Measurements from ENCODE around the gene HEPHL1.
"Not testable (repeated sequence)": the region's sequence is repeated elsewhere in the genome, so short reads cannot be mapped to it uniquely, and the experiment has no call there.

The HEPHL1 gene

GRCh38 chr11:94151903-94152677, 130.9 kb downstream of the HEPHL1 start:
- DNase-seq: no peak

- DNase-seq: no peak
Measured at GRCh38 chr11:94152678-94153065, 131.5 kb downstream of the HEPHL1 start.

GRCh38 chr11:94153320-94153719, 132.2 kb downstream of the HEPHL1 start:
- no peak for DNase-seq

GRCh38 chr11:94154095-94154856, 133.1 kb downstream of the HEPHL1 start:
- DNase-seq: no peak

GRCh38 chr11:94157339-94157738, 136.2 kb downstream of the HEPHL1 start:
- not testable (repeated sequence) for DNase-seq
